ENCODE data around the gene FSTL1.

The FSTL1 gene, protein sequence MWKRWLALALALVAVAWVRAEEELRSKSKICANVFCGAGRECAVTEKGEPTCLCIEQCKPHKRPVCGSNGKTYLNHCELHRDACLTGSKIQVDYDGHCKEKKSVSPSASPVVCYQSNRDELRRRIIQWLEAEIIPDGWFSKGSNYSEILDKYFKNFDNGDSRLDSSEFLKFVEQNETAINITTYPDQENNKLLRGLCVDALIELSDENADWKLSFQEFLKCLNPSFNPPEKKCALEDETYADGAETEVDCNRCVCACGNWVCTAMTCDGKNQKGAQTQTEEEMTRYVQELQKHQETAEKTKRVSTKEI

GRCh38 chr3:120450600-120451271 is at the start of gene FSTL1:
TSS of gene FSTL1 (minus strand) at chr3:120450992. CDS start at chr3:120450746, 246 bp downstream.
- DNase-seq (ENCODE audit: low read depth): no peak

DNA sequence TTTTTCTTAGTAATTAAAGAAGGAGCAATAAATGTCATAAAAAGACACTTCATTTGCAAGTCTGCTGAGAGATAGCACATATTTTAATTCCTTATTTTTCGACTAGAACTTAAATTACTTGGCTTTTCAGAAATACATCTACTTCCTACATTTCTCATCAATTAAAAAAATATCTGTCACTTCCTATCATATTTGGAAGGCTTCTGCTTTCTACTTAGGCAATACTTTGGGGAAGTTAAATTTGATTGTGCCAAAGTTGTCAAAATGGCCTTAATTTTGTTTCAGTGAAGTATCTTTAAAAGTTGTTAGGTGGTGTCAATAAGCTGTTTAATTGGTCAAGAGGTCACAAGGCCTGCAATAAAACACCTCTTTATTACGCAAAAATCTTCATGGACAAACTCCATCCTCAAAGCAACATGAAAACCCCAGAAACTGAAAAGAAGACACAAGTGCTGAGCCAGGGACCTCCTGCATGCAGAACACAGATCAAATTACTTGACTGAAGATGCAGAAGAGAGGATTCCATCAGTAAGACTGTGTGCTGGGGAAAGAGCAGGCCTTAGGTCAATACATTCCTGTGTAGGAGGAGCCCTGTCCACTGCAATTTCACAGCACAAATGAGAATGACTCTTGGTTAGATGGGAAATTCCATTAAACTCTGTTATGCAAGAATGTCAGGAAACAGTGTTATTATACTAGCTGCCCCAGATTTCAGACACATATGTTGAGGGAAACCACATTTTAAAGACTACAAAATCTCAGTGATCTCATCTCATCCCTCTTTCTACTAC is 48.0 kb upstream of the FSTL1 start:
- no peak for DNase-seq (ENCODE audit: low read depth)

DNA sequence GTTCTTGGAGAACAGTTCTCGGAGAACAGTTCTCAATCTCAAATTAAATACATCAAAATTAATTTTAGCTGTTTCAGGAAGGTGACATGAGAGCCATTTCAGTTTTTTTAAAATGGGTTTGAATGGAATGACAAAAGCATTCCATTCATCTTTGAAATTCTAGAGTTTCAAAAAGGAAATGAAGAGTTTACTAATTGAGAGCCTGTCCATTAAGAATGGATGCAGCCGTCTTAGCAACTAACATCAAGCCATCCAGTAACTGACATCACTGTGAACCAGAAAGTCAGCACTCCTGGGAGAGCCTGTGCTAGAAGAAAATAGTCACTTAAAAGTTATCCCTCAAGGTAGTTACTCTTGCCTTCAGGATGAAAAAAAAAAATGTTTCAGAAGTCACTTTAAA is 47.0 kb upstream of the FSTL1 start:
- no peak for DNase-seq (ENCODE audit: low read depth)

DNA sequence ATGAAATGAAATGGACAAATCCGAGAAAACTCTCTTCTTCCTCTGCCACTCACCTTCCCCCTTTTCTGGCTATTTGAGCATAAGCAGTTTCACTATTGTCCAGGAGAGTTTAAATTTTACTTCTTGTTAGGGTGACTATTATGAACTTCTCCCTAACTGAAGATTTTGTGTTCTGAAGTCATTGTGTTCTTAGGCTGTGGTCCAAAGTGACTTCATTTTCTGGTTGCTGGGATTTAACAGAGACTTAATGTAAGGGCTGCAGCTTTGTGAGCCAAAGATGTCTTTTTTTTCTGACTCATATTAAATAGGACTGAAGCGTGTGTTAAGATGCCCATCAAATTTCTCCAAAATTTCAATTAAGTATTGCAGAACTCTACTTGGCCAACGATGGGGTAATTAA is 46.5 kb upstream of the FSTL1 start:
- no peak for DNase-seq (ENCODE audit: low read depth)

DNA sequence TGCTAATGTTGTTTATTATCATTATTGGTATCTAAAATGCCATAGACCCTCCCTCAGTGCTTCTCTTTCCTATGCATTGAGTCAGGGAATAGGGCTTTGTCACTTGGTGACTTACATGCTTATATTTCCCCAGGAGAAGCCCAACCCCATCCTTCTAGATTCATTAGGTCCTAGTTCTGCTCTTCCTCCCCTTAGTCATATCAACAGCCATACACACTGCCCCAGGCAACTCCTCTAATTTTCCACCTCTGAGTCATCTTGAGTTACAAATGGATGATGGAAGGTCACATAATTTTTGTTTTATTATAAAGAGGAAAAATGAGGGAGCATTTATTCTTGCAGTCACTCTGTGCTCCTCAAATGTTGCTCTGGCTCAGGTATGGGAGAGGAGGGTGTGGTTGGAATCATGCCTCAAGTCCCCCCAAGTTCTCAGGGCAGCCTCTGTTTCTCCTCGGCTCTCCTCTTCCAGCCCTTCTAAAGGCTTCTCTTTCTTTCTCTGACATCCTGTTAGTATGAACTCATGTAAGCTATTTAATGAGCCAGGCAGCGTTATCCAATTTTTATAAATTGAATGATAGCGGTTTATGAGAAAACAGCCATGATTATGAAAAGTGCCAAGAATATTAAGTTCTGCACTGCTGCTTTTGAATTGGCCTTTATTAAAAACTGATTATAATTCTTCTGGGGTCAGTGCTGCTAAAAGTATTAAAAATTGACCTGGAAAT is 45.6 kb upstream of the FSTL1 start:
- no peak for DNase-seq (ENCODE audit: low read depth)

DNA sequence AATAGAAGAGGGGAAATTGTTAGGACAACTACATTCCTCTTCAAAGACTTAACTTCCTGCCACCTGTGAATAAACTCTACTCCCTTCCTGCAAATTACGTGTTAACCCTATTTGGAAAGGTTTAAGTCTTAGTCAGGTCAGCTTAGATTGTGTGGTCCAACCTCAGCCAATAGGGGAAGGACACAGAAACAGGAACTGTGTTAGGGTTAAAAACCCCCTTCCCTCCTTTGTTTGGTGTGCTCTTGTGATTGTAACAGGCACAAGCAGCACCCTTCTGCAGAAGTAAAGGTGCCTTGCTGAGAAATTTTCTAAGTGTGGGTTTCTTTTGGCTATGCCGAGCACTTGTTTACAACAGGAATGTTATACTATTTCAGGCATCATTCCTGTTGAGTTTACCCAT is 45.0 kb upstream of the FSTL1 start:
- DNase-seq (ENCODE audit: low read depth): no peak

- no peak for DNase-seq (ENCODE audit: low read depth)
These were observed 41.3 kb upstream of the FSTL1 start for GRCh38 chr3:120492103-120492502.

- DNase-seq (ENCODE audit: low read depth): no peak
These were observed 38.6 kb upstream of the FSTL1 start for GRCh38 chr3:120489421-120489820.

- DNase-seq (ENCODE audit: low read depth): no peak
These were observed 37.5 kb upstream of the FSTL1 start for GRCh38 chr3:120488296-120488695.

GRCh38 chr3:120487191-120487650 is 36.4 kb upstream of the FSTL1 start:
- no peak for DNase-seq (ENCODE audit: low read depth)

DNA sequence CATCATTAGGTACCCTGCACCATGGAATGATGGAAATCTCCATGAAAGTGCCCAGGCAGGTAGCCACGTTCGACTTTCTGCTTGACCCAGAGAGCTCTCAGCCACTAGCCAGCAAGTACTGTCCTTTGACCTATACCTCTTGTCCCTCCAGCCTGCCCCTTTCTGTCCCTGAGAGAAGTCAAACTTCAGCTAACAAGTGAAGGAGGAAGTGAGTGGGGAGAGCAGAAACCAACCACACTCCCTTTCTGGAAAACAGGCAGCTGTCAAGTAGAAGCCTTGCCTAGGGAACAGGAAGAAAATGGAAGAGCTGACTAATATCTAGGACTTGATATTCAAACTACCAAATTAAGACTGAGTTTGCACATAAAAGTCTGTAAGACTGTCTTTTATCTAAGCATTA is 30.3 kb upstream of the FSTL1 start:
- no peak for DNase-seq (ENCODE audit: low read depth)

DNA sequence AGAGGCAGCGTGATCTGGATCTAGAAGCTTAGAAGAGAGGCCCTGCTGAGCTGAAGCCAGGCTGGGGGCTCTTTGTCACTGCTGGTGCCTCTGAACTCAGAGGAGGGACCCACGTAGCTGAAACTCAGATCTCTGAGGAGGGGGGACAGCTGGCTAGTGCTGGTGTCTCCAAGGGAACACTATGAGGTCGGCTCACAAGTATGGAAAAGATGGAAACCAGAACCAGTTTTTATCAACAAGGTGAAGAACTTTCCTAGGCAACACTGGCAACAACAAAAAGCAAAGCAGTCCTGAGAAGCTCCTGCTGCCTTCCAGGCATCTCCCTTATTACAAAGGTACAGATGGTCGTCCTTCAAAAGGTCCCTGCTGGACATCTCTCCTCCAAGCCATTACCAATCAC is 27.0 kb upstream of the FSTL1 start:
- no peak for DNase-seq (ENCODE audit: low read depth)

DNA sequence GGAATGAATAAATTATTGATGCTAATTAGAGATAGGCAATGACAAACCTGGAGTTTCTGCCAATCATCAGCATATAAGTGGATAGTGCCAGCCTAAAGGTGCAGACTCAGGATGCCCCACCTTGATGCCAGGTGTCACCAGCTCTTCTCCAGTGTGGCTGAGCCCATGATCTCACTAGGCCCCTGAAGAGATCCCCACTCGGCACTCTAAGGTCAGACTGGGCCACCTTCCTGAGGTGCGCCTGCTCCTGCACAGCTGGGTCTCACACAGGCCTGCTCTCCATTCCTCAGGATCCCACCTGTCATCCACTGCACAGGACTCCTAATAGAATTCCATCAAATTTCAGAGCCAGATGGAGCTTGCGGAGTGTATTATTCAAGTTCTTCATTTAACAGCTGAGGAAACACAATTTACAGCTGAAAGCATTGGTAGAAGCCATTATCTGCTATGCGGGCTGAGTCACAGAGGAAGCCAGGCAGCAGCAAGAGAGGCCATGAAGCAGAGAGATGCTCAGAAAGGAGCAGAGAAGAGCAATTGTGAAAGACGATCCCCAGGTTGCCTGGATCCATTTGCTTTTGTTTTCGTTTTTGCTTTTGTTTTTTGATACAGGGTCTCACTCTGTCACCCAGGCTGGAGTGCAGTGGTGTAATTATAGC is 25.1 kb upstream of the FSTL1 start:
- DNase-seq (ENCODE audit: low read depth): no peak

- no peak for DNase-seq (ENCODE audit: low read depth)
These were observed 23.3 kb upstream of the FSTL1 start for GRCh38 chr3:120473896-120474675.

DNA sequence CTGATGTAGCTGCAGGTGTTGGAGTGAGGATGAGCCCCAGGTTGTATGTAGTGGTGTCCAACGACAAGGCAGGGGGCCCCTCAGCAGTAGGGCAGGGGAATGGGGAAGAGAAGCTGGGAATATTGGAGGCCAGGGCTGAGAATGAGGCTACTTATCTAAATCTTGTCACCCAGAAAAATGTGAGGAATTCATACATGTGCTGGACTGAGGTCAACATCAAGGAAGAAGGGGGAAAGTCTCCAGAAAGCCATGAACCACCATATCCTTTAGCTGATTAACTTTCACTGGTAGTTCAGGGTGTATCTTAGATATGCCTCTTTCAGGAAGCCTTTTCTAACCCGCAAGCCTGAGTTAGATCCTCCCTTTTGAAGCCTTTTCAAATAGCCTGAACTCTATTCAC is 22.6 kb upstream of the FSTL1 start:
- no peak for DNase-seq (ENCODE audit: low read depth)

GRCh38 chr3:120472121-120472844 is 21.5 kb upstream of the FSTL1 start:
- DNase-seq (ENCODE audit: low read depth): no peak

DNA sequence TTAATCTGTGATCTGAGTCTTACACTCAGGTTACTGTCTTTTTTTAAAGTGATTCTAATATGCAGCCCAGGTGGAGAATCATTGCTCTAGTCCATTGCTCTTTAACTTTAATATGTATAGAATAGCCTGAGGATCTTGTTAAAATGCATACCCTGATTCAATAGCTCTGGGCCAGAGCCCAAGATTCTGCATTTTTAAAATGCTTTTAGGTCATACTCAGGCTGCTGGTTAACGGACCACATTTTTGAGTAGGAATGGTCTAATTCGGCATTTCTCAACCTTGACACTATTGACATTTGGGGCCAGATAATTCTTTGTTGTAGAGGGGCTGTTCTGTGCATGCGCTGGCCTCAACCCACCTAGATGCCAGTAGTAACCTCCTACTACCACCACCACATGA is 20.9 kb upstream of the FSTL1 start:
- DNase-seq (ENCODE audit: low read depth): no peak

DNA sequence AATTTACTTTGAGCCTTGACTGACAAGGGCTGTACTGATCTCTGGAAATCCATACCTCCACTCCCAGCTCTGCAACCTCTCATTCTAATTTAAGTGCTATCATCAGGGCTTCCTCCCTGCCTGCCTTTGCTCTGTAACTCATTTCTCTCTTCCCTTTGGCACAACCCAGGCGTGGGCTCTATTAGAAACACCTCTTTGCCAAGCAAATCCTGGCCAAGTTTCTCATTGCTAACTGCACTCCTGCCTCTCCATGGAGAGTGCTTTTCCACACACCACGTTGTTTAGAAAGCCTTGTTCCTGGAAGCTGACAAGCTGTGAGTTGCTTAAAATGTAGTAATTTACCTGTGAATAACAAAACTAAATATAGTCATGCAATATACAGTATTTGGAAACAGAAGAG is 20.1 kb upstream of the FSTL1 start:
- DNase-seq (ENCODE audit: low read depth): no peak

GRCh38 chr3:120469882-120470301 is 19.1 kb upstream of the FSTL1 start:
- DNase-seq (ENCODE audit: low read depth): no peak

GRCh38 chr3:120469440-120469839 is 18.6 kb upstream of the FSTL1 start:
- no peak for DNase-seq (ENCODE audit: low read depth)

All from stimulated activated CD4-positive, alpha-beta T cell treated with anti-CD3 and anti-CD28 coated beads, Interleukin-2, amount 100 ng/mL, for 4 hours (primary cell).